Gastrocnemius medialis (tissue), 4 donors: ENCODE measurements around the gene CTNNA2. TPM values are rescaled to one million over a fixed set of nuclear protein-coding genes. Genes with fewer than 3 reads are reported as not detected.

Experiments used
- ATAC-seq, 2 donors: fragments of 150-250 bp; one replicate each; pipeline ENCODE4 v1.9.1; 2016
- DNase-seq, 2 donors: peaks; one replicate each; pipeline ENCODE4 v3.0.0-alpha.2; 2019
- H3K27ac ChIP-seq, 4 donors: fragments of 200-600 bp; sonication (generic); 1 replicate in 1 of 4; 2 replicates in 3 of 4; pipeline ENCODE4 v1.5.1; 2016 to 2018; ENCODE audit warnings: mild to moderate bottlenecking in 2 of 4, moderate library complexity in 1 of 4
- H3K27me3 ChIP-seq, 3 donors: fragments of 200-600 bp; sonication (generic) in 2 of 3; 1 replicate in 1 of 3; 2 replicates in 2 of 3; pipeline versions ENCODE4 v1.5.1 to v1.6.0; 2016 to 2019; ENCODE audit warnings: mild to moderate bottlenecking in 1 of 3, moderate library complexity in 1 of 3
- H3K36me3 ChIP-seq, 2 donors: fragments of 200-600 bp; sonication (generic) in 1 of 2; one replicate each; pipeline ENCODE4 v1.5.1; 2017 to 2018
- H3K4me1 ChIP-seq, 2 donors: fragments of 200-600 bp; sonication (generic) in 1 of 2; one replicate each; pipeline ENCODE4 v1.5.1; 2016 to 2017; ENCODE audit warnings: mild to moderate bottlenecking in 2 of 2
- H3K4me3 ChIP-seq, 4 donors: fragments of 200-600 bp; sonication (generic) in 3 of 4; 1 replicate in 1 of 4; 2 replicates in 3 of 4; pipeline ENCODE4 v1.5.1; 2016 to 2019; ENCODE audit warnings: mild to moderate bottlenecking in 2 of 4
- H3K9me3 ChIP-seq, 3 donors: fragments of 200-600 bp; sonication (generic) in 2 of 3; 1 replicate in 1 of 3; 2 replicates in 2 of 3; pipeline ENCODE4 v1.5.1; 2016 to 2019
- POLR2A ChIP-seq, 2 donors: fragments of 450-650 bp; IDR thresholded peaks; one replicate each; pipeline ENCODE4 v1.6.1; 2017; ENCODE audit warnings: antibody characterized with exemption in 2 of 2, mild to moderate bottlenecking in 2 of 2, moderate library complexity in 2 of 2
- in situ Hi-C, 4 donors: fragments of 200-750 bp; cut with MboI; loops; one replicate each; pipeline versions ENCODE4 v1.15.0 to v1.8.0; 2017; ENCODE audit warnings: low sequenced_read_pairs in 4 of 4
- intact Hi-C: fragments of 100-400 bp; cut with DNase I; formaldehyde crosslinking; loops from one replicate; pipeline ENCODE4 v1.15.1; 2023; ENCODE audit warnings: low total_unique reads
- microRNA-seq, 2 donors: library from miRNA; unstranded; fragments of <30 nt; microRNA quantifications; one replicate each; pipeline ENCODE4, GENCODE V29; 2016; ENCODE audit warnings: borderline replicate concordance in 2 of 2
- total RNA-seq, 4 donors: library from RNA; depleted of rRNA; stranded (reverse); fragments of >200 nt; gene quantifications; one replicate each; pipeline versions ENCODE4 v1.1.0 to v1.2.3, GENCODE V29; 2016
- TF ChIP-seq, protein P1 (sequence below), 5 experiments: fragments of 450-650 bp in 3 of 5; fragments of 200-600 bp in 2 of 5; sonication (generic) in 2 of 5; IDR thresholded peaks in 4 of 5; conservative IDR thresholded peaks in 1 of 5; 1 replicate in 4 of 5; 2 replicates in 1 of 5; pipeline ENCODE4 v1.5.1; 2016 to 2019; ENCODE audit warnings: antibody characterized with exemption in 5 of 5, mild to moderate bottlenecking in 3 of 5, moderate library complexity in 3 of 5

CTNNA2 gene
- total RNA-seq, 4 donors from 2014 or later: not detected

DNA sequence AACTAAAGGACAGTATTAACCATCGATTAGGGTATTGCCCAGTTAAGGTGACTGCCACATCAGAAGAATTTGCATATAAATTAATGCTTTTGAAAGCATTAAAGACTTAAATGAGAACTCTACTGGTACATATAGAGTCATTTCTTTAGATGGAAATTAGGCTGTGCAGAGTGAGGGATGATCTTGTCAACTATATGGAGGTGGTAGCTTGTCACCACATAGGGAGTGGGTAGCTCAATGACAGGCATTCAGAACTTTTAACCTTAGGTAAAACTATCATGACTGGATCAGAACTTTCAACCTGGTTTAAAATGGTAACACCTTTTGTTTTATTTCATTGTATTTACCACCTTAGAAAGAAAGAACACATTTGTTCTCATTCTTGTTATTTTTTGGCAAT, 1176.3 kb downstream of the CTNNA2 start:
- intact Hi-C loops: no loop called here
- no peaks in the 10 kb centered on the region for H3K36me3 ChIP-seq
- no peak for DNase-seq
- TF ChIP-seq, protein P1, sequence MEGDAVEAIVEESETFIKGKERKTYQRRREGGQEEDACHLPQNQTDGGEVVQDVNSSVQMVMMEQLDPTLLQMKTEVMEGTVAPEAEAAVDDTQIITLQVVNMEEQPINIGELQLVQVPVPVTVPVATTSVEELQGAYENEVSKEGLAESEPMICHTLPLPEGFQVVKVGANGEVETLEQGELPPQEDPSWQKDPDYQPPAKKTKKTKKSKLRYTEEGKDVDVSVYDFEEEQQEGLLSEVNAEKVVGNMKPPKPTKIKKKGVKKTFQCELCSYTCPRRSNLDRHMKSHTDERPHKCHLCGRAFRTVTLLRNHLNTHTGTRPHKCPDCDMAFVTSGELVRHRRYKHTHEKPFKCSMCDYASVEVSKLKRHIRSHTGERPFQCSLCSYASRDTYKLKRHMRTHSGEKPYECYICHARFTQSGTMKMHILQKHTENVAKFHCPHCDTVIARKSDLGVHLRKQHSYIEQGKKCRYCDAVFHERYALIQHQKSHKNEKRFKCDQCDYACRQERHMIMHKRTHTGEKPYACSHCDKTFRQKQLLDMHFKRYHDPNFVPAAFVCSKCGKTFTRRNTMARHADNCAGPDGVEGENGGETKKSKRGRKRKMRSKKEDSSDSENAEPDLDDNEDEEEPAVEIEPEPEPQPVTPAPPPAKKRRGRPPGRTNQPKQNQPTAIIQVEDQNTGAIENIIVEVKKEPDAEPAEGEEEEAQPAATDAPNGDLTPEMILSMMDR (IDR thresholded peaks at IDR 0.05 in 4 of 5, conservative IDR thresholded peaks at IDR 0.05 in 1 of 5): no peak
- no peak for TF ChIP-seq POLR2A (IDR thresholded peaks at IDR 0.05)
- no peaks in the 10 kb centered on the region for H3K4me1 ChIP-seq
- no peak overlapping the region for H3K27ac ChIP-seq
- no peaks in the 10 kb centered on the region for H3K9me3 ChIP-seq
- H3K4me3 ChIP-seq: no peak overlapping the region
- no peaks in the 10 kb centered on the region for H3K27me3 ChIP-seq
- ATAC-seq: no peak
- in situ Hi-C loops: no loop called here

Small RNA genes within 50 kb of the gene (microRNA-seq; reads per million reads assigned to microRNA genes)
- gene MIR4264 (0 reads per million in 2 donors), gene MIR8080 (0 reads per million in 2 donors)
